Vagina (tissue), 2 donors: ENCODE data around the gene TBCEL.

Experiments used
- POLR2A ChIP-seq, 2 donors: fragments of 450-650 bp; IDR thresholded peaks; one replicate each; pipeline ENCODE4 v1.6.1; 2017; ENCODE audit warnings: antibody characterized with exemption in 2 of 2, mild to moderate bottlenecking in 2 of 2, moderate library complexity in 2 of 2
- TF ChIP-seq, protein P1 (sequence below), 3 experiments: fragments of 450-650 bp in 2 of 3; fragments of 200-600 bp in 1 of 3; sonication (generic) in 1 of 3; IDR thresholded peaks; one replicate each; pipeline ENCODE4 v1.5.1; 2017 to 2019; ENCODE audit warnings: antibody characterized with exemption in 3 of 3, mild to moderate bottlenecking in 2 of 3, moderate library complexity in 2 of 3

DNA sequence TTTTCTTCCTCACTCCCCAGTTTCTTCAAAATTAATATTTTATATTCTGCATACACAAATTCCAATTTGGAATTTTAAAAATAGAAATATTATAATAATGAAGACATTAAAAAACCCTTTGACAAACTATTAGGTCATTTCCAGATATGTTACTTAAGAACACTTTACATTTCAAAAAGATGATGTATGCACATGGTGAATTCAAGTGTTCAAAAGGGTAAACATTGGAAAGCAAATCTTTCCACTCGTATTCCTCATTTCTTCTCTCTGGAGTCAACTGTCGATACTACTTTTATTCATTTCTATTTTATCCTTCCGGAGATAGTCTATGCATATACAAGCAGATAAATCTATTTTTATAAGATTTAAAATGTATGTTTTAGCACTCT, 16.7 kb downstream of the TBCEL start:
- TF ChIP-seq, protein P1, sequence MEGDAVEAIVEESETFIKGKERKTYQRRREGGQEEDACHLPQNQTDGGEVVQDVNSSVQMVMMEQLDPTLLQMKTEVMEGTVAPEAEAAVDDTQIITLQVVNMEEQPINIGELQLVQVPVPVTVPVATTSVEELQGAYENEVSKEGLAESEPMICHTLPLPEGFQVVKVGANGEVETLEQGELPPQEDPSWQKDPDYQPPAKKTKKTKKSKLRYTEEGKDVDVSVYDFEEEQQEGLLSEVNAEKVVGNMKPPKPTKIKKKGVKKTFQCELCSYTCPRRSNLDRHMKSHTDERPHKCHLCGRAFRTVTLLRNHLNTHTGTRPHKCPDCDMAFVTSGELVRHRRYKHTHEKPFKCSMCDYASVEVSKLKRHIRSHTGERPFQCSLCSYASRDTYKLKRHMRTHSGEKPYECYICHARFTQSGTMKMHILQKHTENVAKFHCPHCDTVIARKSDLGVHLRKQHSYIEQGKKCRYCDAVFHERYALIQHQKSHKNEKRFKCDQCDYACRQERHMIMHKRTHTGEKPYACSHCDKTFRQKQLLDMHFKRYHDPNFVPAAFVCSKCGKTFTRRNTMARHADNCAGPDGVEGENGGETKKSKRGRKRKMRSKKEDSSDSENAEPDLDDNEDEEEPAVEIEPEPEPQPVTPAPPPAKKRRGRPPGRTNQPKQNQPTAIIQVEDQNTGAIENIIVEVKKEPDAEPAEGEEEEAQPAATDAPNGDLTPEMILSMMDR (IDR thresholded peaks at IDR 0.05) = no peak
- no peak for TF ChIP-seq POLR2A (IDR thresholded peaks at IDR 0.05)
